SK-N-MC (cell line): ENCODE data around the gene CYFIP2.
A peak's percentile ranks its signal among the peaks of the same experiment; 100 is the strongest.

Source experiments
- DNase-seq: peaks from one replicate; pipeline ENCODE4 v3.0.0-alpha.2; 2011; ENCODE audit warnings: low read depth, low spot score
- H3K27ac ChIP-seq: fragments of 200-600 bp; sonication (generic); 2 replicates; pipeline ENCODE4 v1.5.1; 2016; ENCODE audit warnings: mixed run types
- H3K36me3 ChIP-seq: fragments of 200-600 bp; sonication (generic); 2 replicates; pipeline ENCODE4 v1.6.1; 2017; ENCODE audit warnings: antibody characterized with exemption, low read length, mixed read lengths; ENCODE audit not compliant: insufficient read depth
- H3K4me3 ChIP-seq: fragments of 200-600 bp; sonication (generic); 2 replicates; pipeline ENCODE4 v1.5.1; 2016
- H3K9ac ChIP-seq: fragments of 200-600 bp; sonication (generic); 2 replicates; pipeline ENCODE4 v1.8.0; 2017; ENCODE audit warnings: mixed run types, mixed read lengths; ENCODE audit not compliant: insufficient read length
- H3K9me3 ChIP-seq: fragments of 200-600 bp; sonication (generic); 2 replicates; pipeline ENCODE4 v1.6.1; 2017; ENCODE audit warnings: low read depth, mild to moderate bottlenecking, antibody characterized with exemption, low read length, moderate library complexity, mixed read lengths
- EZH2 ChIP-seq: fragments of 200-600 bp; sonication (generic); IDR thresholded peaks from one replicate; pipeline ENCODE4 v1.6.1; 2017; ENCODE audit warnings: antibody characterized with exemption
- FOXP2 ChIP-seq: optimal IDR thresholded peaks from 2 replicates; pipeline ENCODE3; 2011; ENCODE audit warnings: mild to moderate bottlenecking, moderate library complexity; ENCODE audit not compliant: insufficient read depth; ENCODE audit errors: extremely low read length, control extremely low read depth
- POLR2AphosphoS5 ChIP-seq: IDR thresholded peaks from 2 replicates; pipeline ENCODE4 v1.6.1; 2012; ENCODE audit warnings: mild to moderate bottlenecking, low read depth, low read length, borderline replicate concordance

Gene CYFIP2

GRCh38 chr5:157350939-157351801 lies 85.2 kb downstream of the CYFIP2 start:
- DNase-seq = no peak
- Histone ChIP-seq H3K4me3 (no peak overlapping the region), H3K9me3 (no peaks in the 10 kb centered on the region), H3K9ac (no peak overlapping the region), H3K36me3 (no peaks in the 10 kb centered on the region), H3K27ac (no peak overlapping the region)
- TF ChIP-seq FOXP2 (no peak), POLR2AphosphoS5 (no peak), EZH2 (no peak)

GRCh38 chr5:157351802-157352092 lies 85.8 kb downstream of the CYFIP2 start:
- no peak for DNase-seq
- Histone ChIP-seq H3K4me3 (no peak overlapping the region), H3K36me3 (no peaks in the 10 kb centered on the region), H3K9me3 (no peaks in the 10 kb centered on the region), H3K27ac (no peak overlapping the region), H3K9ac (no peak overlapping the region)
- TF ChIP-seq POLR2AphosphoS5 = no peak
- no peak for TF ChIP-seq FOXP2
- no peak for TF ChIP-seq EZH2

DNA sequence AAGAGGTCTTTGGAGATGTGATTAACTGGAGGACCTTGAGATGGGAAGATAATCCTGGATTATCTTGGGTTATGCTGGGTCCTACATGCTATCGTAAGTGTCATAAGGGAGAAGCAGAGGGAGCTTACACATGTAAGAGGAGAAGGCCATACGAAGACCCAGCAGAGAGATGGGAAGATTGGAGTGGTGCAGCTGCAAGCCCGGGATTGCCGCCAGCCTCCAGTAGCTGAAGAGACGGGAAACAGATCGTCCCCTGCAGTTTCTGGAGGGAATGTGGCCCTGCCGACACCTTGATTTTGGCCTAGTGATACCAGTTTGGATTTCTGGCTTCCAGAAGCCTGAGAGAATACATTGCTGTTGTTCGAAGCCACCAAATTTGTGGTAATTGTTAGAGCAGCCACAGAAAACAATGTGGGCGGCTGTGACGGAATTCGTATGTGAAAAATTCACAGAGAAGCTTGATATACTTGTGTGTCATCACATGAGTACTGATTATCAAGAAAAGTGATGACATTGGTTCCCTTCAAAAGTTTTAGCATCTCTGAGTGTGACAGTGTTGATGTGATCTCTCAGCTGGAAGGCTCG lies 86.9 kb downstream of the CYFIP2 start:
- no peak overlapping the region for H3K9ac ChIP-seq
- no peak for TF ChIP-seq EZH2
- no peak for TF ChIP-seq POLR2AphosphoS5
- no peak for TF ChIP-seq FOXP2
- no peaks in the 10 kb centered on the region for H3K36me3 ChIP-seq
- no peak overlapping the region for H3K27ac ChIP-seq
- H3K4me3 ChIP-seq = no peak overlapping the region
- H3K9me3 ChIP-seq = no peaks in the 10 kb centered on the region
- no peak for DNase-seq

DNA sequence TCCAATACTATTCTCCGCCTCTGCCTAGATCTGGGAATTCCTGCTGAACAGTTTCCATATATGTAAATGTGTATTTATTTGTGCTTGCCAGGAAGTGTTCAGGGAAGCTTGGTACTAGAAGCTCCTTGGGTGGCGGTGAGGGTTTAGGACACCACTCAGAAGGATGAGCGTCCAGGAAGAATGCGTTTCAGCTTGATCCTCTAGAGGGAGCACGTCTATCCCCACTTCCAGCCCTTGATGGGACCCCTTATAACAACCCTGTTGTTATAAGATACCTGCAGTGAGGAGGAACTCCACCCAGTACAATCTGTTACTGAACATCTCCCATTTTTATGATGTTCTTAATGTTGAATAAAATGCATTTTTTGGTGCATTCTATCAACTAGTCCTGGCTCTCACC lies 88.9 kb downstream of the CYFIP2 start:
- no peak for DNase-seq
- H3K4me3 ChIP-seq = no peak overlapping the region
- no peak for TF ChIP-seq EZH2
- TF ChIP-seq POLR2AphosphoS5 = no peak
- no peak for TF ChIP-seq FOXP2
- no peaks in the 10 kb centered on the region; the same call in 1 of the 2 replicates for H3K36me3 ChIP-seq
- no peaks in the 10 kb centered on the region for H3K9me3 ChIP-seq
- H3K27ac ChIP-seq = no peak overlapping the region
- no peak overlapping the region for H3K9ac ChIP-seq

DNA sequence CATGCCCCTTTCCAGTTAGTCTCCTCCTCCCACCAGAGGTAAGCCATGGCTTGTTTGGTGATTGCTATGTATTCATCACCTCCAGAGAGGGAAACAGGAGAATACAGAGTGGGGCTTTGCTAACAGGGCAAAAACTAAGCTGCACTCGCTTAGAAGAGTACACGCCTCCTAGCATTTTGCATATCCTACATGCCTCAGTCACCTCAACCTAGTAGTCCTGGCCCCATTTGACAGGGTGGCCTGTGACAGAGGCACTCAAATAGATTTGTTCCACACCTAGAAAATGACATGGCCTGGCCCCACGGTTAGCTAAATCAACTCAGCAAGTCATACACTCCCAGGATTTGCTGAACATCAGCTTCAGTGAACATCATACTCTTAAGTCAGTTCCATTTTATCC lies 90.7 kb downstream of the CYFIP2 start:
- DNase-seq = no peak
- Histone ChIP-seq H3K4me3 (no peak overlapping the region), H3K9me3 (no peaks in the 10 kb centered on the region), H3K9ac (no peak overlapping the region), H3K36me3 (peaks cover 3% of the 10 kb centered on the region; the same call in 1 of the 2 replicates), H3K27ac (no peak overlapping the region)
- no peak for TF ChIP-seq POLR2AphosphoS5
- no peak for TF ChIP-seq EZH2

DNA sequence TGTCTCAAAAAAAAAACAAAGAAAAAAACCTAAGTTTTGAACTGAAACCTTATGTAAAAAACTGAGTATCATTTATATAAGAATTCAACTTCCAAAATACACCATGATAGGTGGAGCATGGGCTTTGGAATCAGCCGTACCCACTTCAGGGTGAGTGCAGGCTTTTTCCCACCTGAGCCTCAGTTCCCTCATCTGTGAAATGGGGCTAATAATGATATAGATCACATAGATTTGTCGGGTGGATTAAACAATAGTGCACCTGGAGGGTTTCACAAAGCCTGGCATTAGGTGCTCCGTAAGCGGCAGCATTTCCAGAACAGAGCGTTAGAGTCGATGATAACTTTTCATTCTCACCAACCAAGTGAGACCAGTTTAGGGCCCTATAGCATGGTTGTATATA lies 91.9 kb downstream of the CYFIP2 start:
- no peak for TF ChIP-seq FOXP2
- TF ChIP-seq POLR2AphosphoS5 = no peak
- TF ChIP-seq EZH2 = no peak
- no peak for DNase-seq
- Histone ChIP-seq H3K4me3 (no peak overlapping the region), H3K9ac (no peak overlapping the region), H3K36me3 (peaks cover 3% of the 10 kb centered on the region; the same call in 1 of the 2 replicates), H3K9me3 (no peaks in the 10 kb centered on the region), H3K27ac (no peak overlapping the region)

GRCh38 chr5:157358871-157359270 lies 92.9 kb downstream of the CYFIP2 start:
- peak overlapping the region; percentile 70; the same call in 1 of the 2 replicates for H3K27ac ChIP-seq
- no peak for DNase-seq
- H3K9me3 ChIP-seq = no peaks in the 10 kb centered on the region
- no peak overlapping the region for H3K9ac ChIP-seq
- peaks cover 3% of the 10 kb centered on the region; the same call in 1 of the 2 replicates for H3K36me3 ChIP-seq
- H3K4me3 ChIP-seq = no peak overlapping the region
- TF ChIP-seq POLR2AphosphoS5 (no peak), EZH2 (no peak), FOXP2 (no peak)

DNA sequence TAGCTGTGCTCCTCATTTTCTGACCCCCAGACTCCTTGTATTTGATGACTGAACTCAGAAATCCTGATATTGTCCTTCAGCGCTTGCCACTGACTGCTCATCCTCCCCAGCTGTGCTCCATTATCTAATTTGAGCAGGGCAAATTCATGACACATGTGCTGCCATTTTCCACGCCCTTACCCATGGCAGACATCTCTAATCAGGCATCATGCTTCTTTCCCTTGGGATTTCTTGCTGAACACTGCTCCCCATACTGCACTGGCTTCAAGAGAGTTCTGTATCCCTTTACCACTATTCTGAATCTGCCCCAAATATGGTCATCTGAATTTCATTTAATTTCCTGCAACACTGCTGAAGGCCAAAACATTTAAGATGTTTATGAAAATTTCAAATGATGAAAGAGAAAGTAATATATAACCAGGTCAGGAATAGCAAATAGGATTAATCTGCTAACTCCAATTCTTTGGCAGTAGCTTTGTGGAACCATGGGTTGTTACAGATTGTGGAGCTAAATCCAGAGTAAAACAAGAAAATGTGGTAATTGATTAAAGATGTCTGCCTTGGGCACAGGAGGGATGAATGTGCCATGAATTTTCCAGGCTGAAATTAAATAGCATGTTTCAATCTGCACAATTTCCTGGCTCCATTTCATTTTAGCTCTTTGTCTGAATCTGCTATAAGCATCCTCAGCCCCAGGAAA lies 93.6 kb downstream of the CYFIP2 start:
- Histone ChIP-seq H3K4me3 (no peak overlapping the region), H3K27ac (peak overlapping the region; percentile 70; the same call in 1 of the 2 replicates), H3K9me3 (no peaks in the 10 kb centered on the region), H3K36me3 (peaks cover 3% of the 10 kb centered on the region; the same call in 1 of the 2 replicates), H3K9ac (no peak overlapping the region)
- no peak for DNase-seq
- TF ChIP-seq EZH2 (no peak), FOXP2 (no peak), POLR2AphosphoS5 (no peak)
